IPS-20b (cell line): ENCODE data around the gene PANX2.
"Not testable (repeated sequence)": the region's sequence is repeated elsewhere in the genome, so short reads cannot be mapped to it uniquely, and the experiment has no call there.

Source experiments
- H3K27ac ChIP-seq: one replicate; pipeline ENCODE4 v1.5.1; 2013; ENCODE audit warnings: low read length
- H3K27me3 ChIP-seq: 2 replicates; pipeline ENCODE4 v1.6.1; 2013; ENCODE audit warnings: mild to moderate bottlenecking, low read length, inconsistent platforms; ENCODE audit not compliant: insufficient read depth
- H3K36me3 ChIP-seq: 2 replicates; pipeline ENCODE4 v1.6.1; 2013; ENCODE audit warnings: low read depth, mild to moderate bottlenecking, inconsistent platforms, low read length, moderate library complexity; ENCODE audit not compliant: insufficient read depth
- H3K4me1 ChIP-seq: 2 replicates; pipeline ENCODE4 v1.6.1; 2013; ENCODE audit warnings: mild to moderate bottlenecking, control low read depth, inconsistent platforms, low read length, moderate library complexity; ENCODE audit not compliant: insufficient read depth
- H3K4me3 ChIP-seq: 2 replicates; pipeline ENCODE4 v1.5.1; 2013; ENCODE audit warnings: mild to moderate bottlenecking, low read length, inconsistent platforms
- H3K9ac ChIP-seq: 2 replicates; pipeline ENCODE4 v1.6.1; 2013; ENCODE audit warnings: low read depth, mild to moderate bottlenecking, inconsistent platforms, low read length, moderate library complexity
- H3K9me3 ChIP-seq: 2 replicates; pipeline ENCODE4 v1.6.1; 2013; ENCODE audit warnings: mild to moderate bottlenecking, low read depth, low read length, inconsistent platforms; ENCODE audit not compliant: insufficient read depth

The PANX2 gene

GRCh38 chr22:50165436-50166123 is 5.0 kb upstream of the PANX2 start:
- Histone ChIP-seq H3K36me3 (no peaks in the 10 kb centered on the region), H3K27ac (no peak overlapping the region)

GRCh38 chr22:50167689-50168489 is 2.6 kb upstream of the PANX2 start:
- H3K4me1 ChIP-seq = no peaks in the 10 kb centered on the region
- H3K4me3 ChIP-seq = no peak overlapping the region
- peaks cover 41% of the 10 kb centered on the region for H3K27me3 ChIP-seq
- H3K27ac ChIP-seq = no peak overlapping the region
- H3K36me3 ChIP-seq = no peaks in the 10 kb centered on the region
- H3K9me3 ChIP-seq = no peaks in the 10 kb centered on the region
- H3K9ac ChIP-seq = no peak overlapping the region

More at GRCh38 chr22:50165436-50166123, 5.0 kb upstream of the PANX2 start:
- peaks cover 23% of the 10 kb centered on the region for H3K27me3 ChIP-seq
- no peak overlapping the region for H3K9ac ChIP-seq
- H3K4me3 ChIP-seq = no peak overlapping the region
- H3K4me1 ChIP-seq = no peaks in the 10 kb centered on the region
- H3K9me3 ChIP-seq = no peaks in the 10 kb centered on the region

GRCh38 chr22:50168490-50169180 is 1.9 kb upstream of the PANX2 start:
- H3K27ac ChIP-seq = not testable (repeated sequence)

GRCh38 chr22:50169181-50169759 is 1.3 kb upstream of the PANX2 start:
- peaks cover 41% of the 10 kb centered on the region for H3K27me3 ChIP-seq
- no peak overlapping the region for H3K4me3 ChIP-seq
- H3K9ac ChIP-seq = no peak overlapping the region
- no peaks in the 10 kb centered on the region for H3K9me3 ChIP-seq
- no peak overlapping the region for H3K27ac ChIP-seq
- no peaks in the 10 kb centered on the region for H3K36me3 ChIP-seq
- H3K4me1 ChIP-seq = no peaks in the 10 kb centered on the region

More at GRCh38 chr22:50168490-50169180, 1.9 kb upstream of the PANX2 start:
- H3K4me1 ChIP-seq, H3K9ac ChIP-seq, H3K36me3 ChIP-seq, H3K9me3 ChIP-seq, H3K4me3 ChIP-seq: not testable (repeated sequence)
- H3K27me3 ChIP-seq = peaks cover 41% of the 10 kb centered on the region

- Histone ChIP-seq H3K4me3 (no peak overlapping the region; the same call in 1 of the 2 replicates), H3K27me3 (peaks cover 41% of the 10 kb centered on the region), H3K4me1 (no peaks in the 10 kb centered on the region), H3K27ac (no peak overlapping the region), H3K9me3 (no peaks in the 10 kb centered on the region), H3K36me3 (no peaks in the 10 kb centered on the region), H3K9ac (no peak overlapping the region)
Measured at GRCh38 chr22:50169774-50170341, 673 bp upstream of the PANX2 start.

- no peaks in the 10 kb centered on the region for H3K9me3 ChIP-seq
- peak overlapping the region; percentile 67; the same call in 1 of the 2 replicates for H3K4me3 ChIP-seq
- H3K4me1 ChIP-seq = no peaks in the 10 kb centered on the region
- no peak overlapping the region for H3K27ac ChIP-seq
- no peaks in the 10 kb centered on the region for H3K36me3 ChIP-seq
- H3K9ac ChIP-seq = no peak overlapping the region
- H3K27me3 ChIP-seq = peaks cover 41% of the 10 kb centered on the region
Measured at GRCh38 chr22:50171319-50171964, 911 bp downstream of the PANX2 start.

GRCh38 chr22:50171965-50172421 is 1.5 kb downstream of the PANX2 start:
- no peaks in the 10 kb centered on the region for H3K9me3 ChIP-seq
- no peak overlapping the region for H3K4me3 ChIP-seq
- H3K4me1 ChIP-seq = no peaks in the 10 kb centered on the region
- H3K27me3 ChIP-seq = peaks cover 41% of the 10 kb centered on the region
- no peak overlapping the region for H3K27ac ChIP-seq
- no peaks in the 10 kb centered on the region for H3K36me3 ChIP-seq
- H3K9ac ChIP-seq = no peak overlapping the region

GRCh38 chr22:50173311-50173982 is 2.9 kb downstream of the PANX2 start:
- H3K27ac ChIP-seq = no peak overlapping the region
- no peaks in the 10 kb centered on the region for H3K36me3 ChIP-seq
- H3K27me3 ChIP-seq = peaks cover 29% of the 10 kb centered on the region
- no peaks in the 10 kb centered on the region for H3K9me3 ChIP-seq
- H3K4me1 ChIP-seq = no peaks in the 10 kb centered on the region
- no peak overlapping the region for H3K4me3 ChIP-seq
- H3K9ac ChIP-seq = no peak overlapping the region

- Histone ChIP-seq H3K36me3 (no peaks in the 10 kb centered on the region), H3K4me3 (no peak overlapping the region), H3K4me1 (no peaks in the 10 kb centered on the region), H3K27ac (no peak overlapping the region), H3K27me3 (peaks cover 24% of the 10 kb centered on the region), H3K9ac (no peak overlapping the region), H3K9me3 (no peaks in the 10 kb centered on the region)
Measured at GRCh38 chr22:50173983-50174355, 3.4 kb downstream of the PANX2 start.

GRCh38 chr22:50174382-50175190 is 4.1 kb downstream of the PANX2 start:
- Histone ChIP-seq H3K36me3 (no peaks in the 10 kb centered on the region), H3K9me3 (no peaks in the 10 kb centered on the region), H3K4me1 (no peaks in the 10 kb centered on the region), H3K9ac (no peak overlapping the region), H3K27me3 (peaks cover 18% of the 10 kb centered on the region), H3K4me3 (no peak overlapping the region), H3K27ac (no peak overlapping the region)
